HepG2 (cell line): Measurements from ENCODE around the gene MCM3. TPM values are rescaled to one million over a fixed set of nuclear protein-coding genes. Genes with fewer than 3 reads are reported as not detected.

Source experiments
- BCL3 ChIP-seq: sonication (generic); formaldehyde crosslinking; IDR thresholded peaks from 2 replicates; pipeline ENCODE4 v1.5.1; 2020; ENCODE audit warnings: mild to moderate bottlenecking, missing genetic modification reagents, moderate library complexity
- GATAD2A ChIP-seq: IDR thresholded peaks from 2 replicates; pipeline ENCODE4 v1.6.1; 2016
- GTF3A ChIP-seq: sonication (generic); formaldehyde crosslinking; conservative IDR thresholded peaks from 2 replicates; pipeline ENCODE4 v1.4.0; 2020; ENCODE audit warnings: mild to moderate bottlenecking, missing genetic modification reagents
- HMG20A ChIP-seq: IDR thresholded peaks from 2 replicates; pipeline ENCODE4 v1.6.1; 2016; ENCODE audit warnings: borderline replicate concordance
- MIER3 ChIP-seq: IDR thresholded peaks from 2 replicates; pipeline ENCODE4 v1.6.1; 2016; ENCODE audit warnings: missing compliant biosample characterization, borderline replicate concordance
- NPAS2 ChIP-seq: sonication (generic); formaldehyde crosslinking; IDR thresholded peaks from 2 replicates; pipeline ENCODE4 v1.8.0; 2022; ENCODE audit warnings: mild to moderate bottlenecking, missing genetic modification reagents, borderline replicate concordance
- SNAI1 ChIP-seq: sonication (generic); formaldehyde crosslinking; IDR thresholded peaks from 2 replicates; pipeline ENCODE4 v1.5.0; 2020; ENCODE audit warnings: mild to moderate bottlenecking, missing genetic modification reagents, borderline replicate concordance
- SNAPC5 ChIP-seq: sonication (generic); formaldehyde crosslinking; IDR thresholded peaks from 2 replicates; pipeline ENCODE4 v1.8.1; 2023; ENCODE audit warnings: mild to moderate bottlenecking, missing genetic modification reagents, borderline replicate concordance
- TEF ChIP-seq: sonication (generic); formaldehyde crosslinking; IDR thresholded peaks from 2 replicates; pipeline ENCODE4 v1.5.0; 2020; ENCODE audit warnings: missing genetic modification reagents
- THYN1 ChIP-seq: sonication (generic); formaldehyde crosslinking; IDR thresholded peaks from 2 replicates; pipeline ENCODE4 v1.8.1; 2023; ENCODE audit warnings: low read depth, mild to moderate bottlenecking, moderate library complexity, missing genetic modification reagents, borderline replicate concordance
- ZBTB34 ChIP-seq: sonication (generic); formaldehyde crosslinking; IDR thresholded peaks from 2 replicates; pipeline ENCODE4 v1.8.0; 2022; ENCODE audit warnings: mild to moderate bottlenecking, missing genetic modification reagents
- ZHX1 ChIP-seq: sonication (generic); formaldehyde crosslinking; IDR thresholded peaks from 2 replicates; pipeline ENCODE4 v1.8.1; 2022; ENCODE audit warnings: low read depth, mild to moderate bottlenecking, missing genetic modification reagents
- ZHX2 ChIP-seq, 2 experiments: sonication (generic) in 1 of 2; formaldehyde crosslinking in 1 of 2; IDR thresholded peaks; 2 replicates each; pipeline versions ENCODE4 v1.6.1 to v1.9.0; 2014 to 2022; ENCODE audit warnings: antibody characterized with exemption in 1 of 2, borderline replicate concordance in 1 of 2, inconsistent platforms in 1 of 2, low read depth in 1 of 2, missing genetic modification reagents in 1 of 2
- ZNF598 ChIP-seq: sonication (generic); formaldehyde crosslinking; IDR thresholded peaks from 2 replicates; pipeline ENCODE4 v1.5.1; 2020; ENCODE audit warnings: mild to moderate bottlenecking, missing genetic modification reagents, borderline replicate concordance
- ZNF614 ChIP-seq: IDR thresholded peaks from 2 replicates; pipeline ENCODE4 v1.6.1; 2018; ENCODE audit warnings: missing biosample characterization, missing genetic modification reagents, inconsistent platforms, borderline replicate concordance
- ZNF780A ChIP-seq: sonication (generic); formaldehyde crosslinking; IDR thresholded peaks from 2 replicates; pipeline ENCODE4 v1.8.0; 2022; ENCODE audit warnings: mild to moderate bottlenecking, missing genetic modification reagents, moderate library complexity
- polyA plus RNA-seq, 8 experiments: library from polyadenylated mRNA; depleted of rRNA in 3 of 8; stranded (reverse) in 7 of 8; unstranded in 1 of 8; fragments of >200 nt; fragmentation: Illumina TruSeq in 4 of 8; extraction: Trizol in 4 of 8; gene quantifications; 2 replicates each; pipeline versions ENCODE4 v1.2.1 to v1.2.3, GENCODE V29; 2011 to 2016; ENCODE audit warnings: low read depth in 4 of 8, missing spikeins in 1 of 8, mixed read lengths in 1 of 8; ENCODE audit not compliant: insufficient read depth in 1 of 8
- total RNA-seq, 5 experiments: library from RNA; depleted of rRNA; stranded (reverse); fragments of >200 nt; fragmentation: Illumina TruSeq; extraction: Trizol; gene quantifications; 2 replicates each; pipeline ENCODE4 v1.2.3, GENCODE V29; 2016; ENCODE audit warnings: low read depth in 1 of 5

The MCM3 gene
- total and polyA plus RNA-seq, 2 of the 13 experiments (the other 11 are each of a cell fraction or from before 2014, with no cell fraction given), result 164 to 288 TPM

- TF ChIP-seq SNAI1 (CRISPR knock-in tag), result no peak
- TF ChIP-seq MIER3, result peak; percentile 40; the same call in 1 of the 2 replicates
- no peak for TF ChIP-seq ZHX1 (CRISPR knock-in tag)
- TF ChIP-seq ZNF780A (CRISPR knock-in tag), result no peak
- TF ChIP-seq ZNF614 (CRISPR knock-in tag), result peak; percentile 71; the same call in 1 of the 2 replicates
- TF ChIP-seq ZBTB34 (CRISPR knock-in tag), result no peak
- TF ChIP-seq GATAD2A (CRISPR knock-in tag), result peak; percentile 86
- TF ChIP-seq NPAS2, result no peak
- TF ChIP-seq HMG20A (CRISPR knock-in tag), result peak; percentile 14; the same call in 1 of the 2 replicates
- TF ChIP-seq GTF3A (CRISPR knock-in tag), result peak; percentile 28; the same call in 1 of the 2 replicates
- TF ChIP-seq SNAPC5 (CRISPR knock-in tag), result no peak
- no peak for TF ChIP-seq ZNF598 (CRISPR knock-in tag)
- no peak for TF ChIP-seq THYN1 (CRISPR knock-in tag)
- no peak for TF ChIP-seq TEF
- TF ChIP-seq BCL3, result no peak
- no peak for TF ChIP-seq ZHX2 (IDR thresholded peaks at IDR 0.05; ENCODE audit: low read depth)
- TF ChIP-seq ZHX2 (CRISPR knock-in tag; IDR thresholded peaks at IDR 0.05; ENCODE audit: borderline replicate concordance), result no peak
Observed at GRCh38 chr6:52286798-52287432, 2.4 kb upstream of the MCM3 start (continued).
